GM21786 (cell line): ENCODE measurements around the gene BBLN.

Experiments
- ATAC-seq: cut with Tn5 transposase; IDR thresholded peaks from one replicate; pipeline ENCODE4 v1.9.1; 2021; ENCODE audit not compliant: unreplicated experiment

BBLN gene

GRCh38 chr9:128211186-128211980 is 51.3 kb downstream of the BBLN start:
- no peak for ATAC-seq

- no peak for ATAC-seq
These were observed 51.9 kb downstream of the BBLN start for GRCh38 chr9:128211981-128212281.
